Activated CD8-positive, alpha-beta T cell treated with anti-CD3 and anti-CD28 coated beads, Interleukin-2, amount 10 ng/mL, durations not matched to agents 7 days and 5 days (primary cell): ENCODE measurements around the gene OPRL1. TPM values are rescaled to one million over a fixed set of nuclear protein-coding genes. Genes with fewer than 3 reads are reported as not detected.

Source experiments
- ATAC-seq: fragments of 150-1000 bp; cut with Tn5 transposase; one replicate; pipeline ENCODE4 v1.10.0; 2021; ENCODE audit warnings: moderate library complexity
- CTCF ChIA-PET: fragments of 350-600 bp; sonication (Branson Sonifier 250); formaldehyde crosslinking; loops from one replicate; lab custom pipeline; 2021; ENCODE audit warnings: antibody characterized with exemption; lab: Charles Lee
- POLR2A ChIA-PET: fragments of 350-600 bp; sonication (Branson Sonifier 250); formaldehyde crosslinking; loops from one replicate; lab custom pipeline; 2021; ENCODE audit warnings: antibody characterized with exemption; lab: Charles Lee
- DNase-seq: peaks from one replicate; pipeline ENCODE4 v3.0.0-alpha.2; 2020
- H3K27ac Mint-ChIP-seq: one replicate; pipeline ENCODE4 v1.8.0; 2021; ENCODE audit warnings: mild to moderate bottlenecking, mixed read lengths
- H3K27me3 Mint-ChIP-seq: one replicate; pipeline ENCODE4 v1.8.0; 2021; ENCODE audit warnings: low read depth, mixed read lengths
- H3K36me3 Mint-ChIP-seq: one replicate; pipeline ENCODE4 v1.8.0; 2021; ENCODE audit warnings: low read depth, mixed read lengths
- H3K4me1 Mint-ChIP-seq: one replicate; pipeline ENCODE4 v1.8.0; 2021; ENCODE audit warnings: low read depth, mixed read lengths
- H3K4me3 Mint-ChIP-seq: one replicate; pipeline ENCODE4 v1.8.0; 2021; ENCODE audit warnings: mild to moderate bottlenecking, mixed read lengths
- H3K9me3 Mint-ChIP-seq: one replicate; pipeline ENCODE4 v1.8.0; 2022; ENCODE audit warnings: mixed read lengths; ENCODE audit not compliant: insufficient read depth
- total RNA-seq, 2 experiments: library from RNA; stranded (reverse); gene quantifications; one replicate each; pipeline ENCODE4 v1.2.3, GENCODE V29; 2021

OPRL1 gene
- total RNA-seq, 2 experiments from 2014 or later = 1.5 to 2.0 TPM

- ChIA-PET POLR2A (interaction anchor here (0.6 to 6.0 kb wide), 11 partner anchors 13 to 69 kb away, joined by 3 to 77 read pairs (median 4); partner anchors contain the start of genes OPRL1, PRPF6, RGS19 and SAMD10), CTCF (interaction anchor here (0.9 to 7.5 kb wide), 27 partner anchors 10 to 500 kb away, joined by 3 to 197 read pairs (median 9); partner anchors contain the start of genes LKAAEAR1, PRPF6, SAMD10 and SOX18)
- no peak for ATAC-seq
- peak; percentile 47 for DNase-seq
- peak overlapping the region; percentile 99 for H3K27ac Mint-ChIP-seq
- H3K4me1 Mint-ChIP-seq = peaks cover 81% of the 10 kb centered on the region
- H3K9me3 Mint-ChIP-seq = no peaks in the 10 kb centered on the region
- peak overlapping the region; percentile 76 for H3K4me3 Mint-ChIP-seq
- peaks cover 21% of the 10 kb centered on the region for H3K36me3 Mint-ChIP-seq
- H3K27me3 Mint-ChIP-seq = no peaks in the 10 kb centered on the region
These were observed 42.2 kb upstream of the OPRL1 start for GRCh38 chr20:64037498-64038213.

GRCh38 chr20:64038224-64038564 is 41.7 kb upstream of the OPRL1 start:
- Mint-ChIP-seq H3K27me3 (no peaks in the 10 kb centered on the region), H3K27ac (no peak overlapping the region), H3K4me3 (peak overlapping the region; percentile 76), H3K9me3 (no peaks in the 10 kb centered on the region), H3K4me1 (peaks cover 80% of the 10 kb centered on the region), H3K36me3 (peaks cover 18% of the 10 kb centered on the region)
- ChIA-PET POLR2A (interaction anchor here (0.6 to 6.0 kb wide), 12 partner anchors 13 to 501 kb away, joined by 3 to 77 read pairs (median 4); partner anchors contain the start of genes LIME1, PRPF6, PTK6 and SAMD10), CTCF (interaction anchor here (0.7 to 7.5 kb wide), 30 partner anchors 9 to 500 kb away, joined by 3 to 197 read pairs (median 8); partner anchors contain the start of genes LKAAEAR1, OPRL1, PRPF6 and RGS19)
- peak; percentile 31 for ATAC-seq
- DNase-seq = peak; percentile 47

GRCh38 chr20:64038565-64039292 is 41.2 kb upstream of the OPRL1 start:
- POLR2A ChIA-PET = interaction anchor here (0.6 to 6.0 kb wide), 16 partner anchors 14 to 501 kb away, joined by 3 to 77 read pairs (median 3); partner anchors contain the start of genes LIME1, PRPF6, PTK6 and SAMD10
- peak; percentile 76 for ATAC-seq
- Mint-ChIP-seq H3K36me3 (peaks cover 15% of the 10 kb centered on the region), H3K27me3 (no peaks in the 10 kb centered on the region), H3K9me3 (no peaks in the 10 kb centered on the region), H3K4me1 (peaks cover 76% of the 10 kb centered on the region), H3K4me3 (peak overlapping the region; percentile 76), H3K27ac (peak overlapping the region; percentile 78)
- CTCF ChIA-PET = interaction anchor here (0.7 to 7.5 kb wide), 33 partner anchors 9 to 504 kb away, joined by 3 to 197 read pairs (median 7); partner anchors contain the start of genes LKAAEAR1, OPRL1, PRPF6 and RGS19
- peak; percentile 84 for DNase-seq

GRCh38 chr20:64039293-64040160 is 40.4 kb upstream of the OPRL1 start:
- Mint-ChIP-seq H3K27ac (peak overlapping the region; percentile 49), H3K36me3 (peaks cover 7% of the 10 kb centered on the region), H3K27me3 (no peaks in the 10 kb centered on the region), H3K4me1 (peaks cover 71% of the 10 kb centered on the region), H3K4me3 (peak overlapping the region; percentile 76), H3K9me3 (no peaks in the 10 kb centered on the region)
- ATAC-seq = no peak
- no peak for DNase-seq
- POLR2A ChIA-PET = interaction anchor here (0.9 to 6.0 kb wide), 11 partner anchors 15 to 303 kb away, joined by 3 to 77 read pairs (median 3); partner anchors contain the start of genes LIME1, PRPF6, SAMD10 and TCEA2
- CTCF ChIA-PET = interaction anchor here (0.7 to 7.5 kb wide), 23 partner anchors 12 to 505 kb away, joined by 3 to 197 read pairs (median 12); partner anchors contain the start of genes LKAAEAR1, PRPF6, SAMD10 and SOX18

- Mint-ChIP-seq H3K36me3 (peaks cover under 1% of the 10 kb centered on the region), H3K4me3 (no peak overlapping the region), H3K27me3 (no peaks in the 10 kb centered on the region), H3K27ac (peak overlapping the region; percentile 69), H3K4me1 (peaks cover 65% of the 10 kb centered on the region), H3K9me3 (no peaks in the 10 kb centered on the region)
- DNase-seq = no peak
- CTCF ChIA-PET = interaction anchor here (0.9 to 7.5 kb wide), 12 partner anchors 11 to 80 kb away, joined by 4 to 197 read pairs (median 19); partner anchors contain the start of genes PRPF6, SAMD10, SOX18 and TCEA2
- POLR2A ChIA-PET = interaction anchor here (0.9 to 6.0 kb wide), 3 partner anchors 37 to 84 kb away, joined by 3 to 77 read pairs (median 4); partner anchors contain the start of genes PRPF6, SAMD10 and UCKL1
- ATAC-seq = no peak
These were observed 39.4 kb upstream of the OPRL1 start for GRCh38 chr20:64040231-64041039.

GRCh38 chr20:64041040-64041780 is 38.7 kb upstream of the OPRL1 start:
- H3K4me3 Mint-ChIP-seq = peak overlapping the region; percentile 61
- POLR2A ChIA-PET = interaction anchor here (1.5 to 6.0 kb wide), 2 partner anchors 13 to 60 kb away, joined by 3 to 77 read pairs; partner anchors contain the start of genes PRPF6 and SAMD10
- H3K27ac Mint-ChIP-seq = peak overlapping the region; percentile 69

GRCh38 chr20:64041781-64042053 is 38.2 kb upstream of the OPRL1 start:
- peaks cover 63% of the 10 kb centered on the region for H3K4me1 Mint-ChIP-seq
- no peaks in the 10 kb centered on the region for H3K36me3 Mint-ChIP-seq
- CTCF ChIA-PET = interaction anchor here (0.6 to 7.5 kb wide), 5 partner anchors 10 to 1795 kb away, joined by 4 to 197 read pairs (median 35); partner anchors contain the start of genes PRPF6, SAMD10 and SOX18
- DNase-seq = no peak
- peak overlapping the region; percentile 61 for H3K4me3 Mint-ChIP-seq
- POLR2A ChIA-PET = interaction anchor here (1.5 kb wide), 1 partner anchor 13 kb away, joined by 3 read pairs; no protein-coding TSS in a partner anchor
- no peak overlapping the region for H3K27ac Mint-ChIP-seq
- H3K27me3 Mint-ChIP-seq = peaks cover 10% of the 10 kb centered on the region
- no peaks in the 10 kb centered on the region for H3K9me3 Mint-ChIP-seq
- ATAC-seq = no peak

More at GRCh38 chr20:64041040-64041780, 38.7 kb upstream of the OPRL1 start:
- H3K36me3 Mint-ChIP-seq = no peaks in the 10 kb centered on the region
- H3K4me1 Mint-ChIP-seq = peaks cover 65% of the 10 kb centered on the region
- CTCF ChIA-PET = interaction anchor here (0.6 to 7.5 kb wide), 6 partner anchors 11 to 1795 kb away, joined by 4 to 197 read pairs (median 30); partner anchors contain the start of genes PRPF6, SAMD10 and SOX18
- ATAC-seq = no peak
- H3K27me3 Mint-ChIP-seq = peaks cover 6% of the 10 kb centered on the region
- DNase-seq = no peak
- no peaks in the 10 kb centered on the region for H3K9me3 Mint-ChIP-seq

- no peaks in the 10 kb centered on the region for H3K9me3 Mint-ChIP-seq
- no peaks in the 10 kb centered on the region for H3K36me3 Mint-ChIP-seq
These were observed 37.7 kb upstream of the OPRL1 start for GRCh38 chr20:64042054-64042781.

GRCh38 chr20:64043768-64044167 is 36.1 kb upstream of the OPRL1 start:
- Mint-ChIP-seq H3K4me1 (peaks cover 56% of the 10 kb centered on the region), H3K27ac (no peak overlapping the region), H3K27me3 (peaks cover 22% of the 10 kb centered on the region), H3K9me3 (no peaks in the 10 kb centered on the region), H3K4me3 (no peak overlapping the region), H3K36me3 (no peaks in the 10 kb centered on the region)
- ATAC-seq = no peak
- no peak for DNase-seq
- POLR2A ChIA-PET = interaction anchor here (0.5 kb wide), 1 partner anchor 71 kb away, joined by 3 read pairs; no protein-coding TSS in a partner anchor
- CTCF ChIA-PET = interaction anchor here (2.1 to 3.0 kb wide), 2 partner anchors 14 to 63 kb away, joined by 8 to 9 read pairs; partner anchors contain the start of gene PRPF6

More at GRCh38 chr20:64042054-64042781, 37.7 kb upstream of the OPRL1 start:
- no peak for DNase-seq
- H3K4me1 Mint-ChIP-seq = peaks cover 60% of the 10 kb centered on the region
- H3K4me3 Mint-ChIP-seq = peak overlapping the region; percentile 61
- peak overlapping the region; percentile 44 for H3K27ac Mint-ChIP-seq
- ATAC-seq = no peak
- H3K27me3 Mint-ChIP-seq = peaks cover 15% of the 10 kb centered on the region
- ChIA-PET CTCF (interaction anchor here (0.6 to 7.5 kb wide), 4 partner anchors 10 to 1796 kb away, joined by 4 to 197 read pairs (median 43); partner anchors contain the start of genes PRPF6, SAMD10 and SOX18), POLR2A (interaction anchor here (1.5 kb wide), 1 partner anchor 12 kb away, joined by 3 read pairs; no protein-coding TSS in a partner anchor)
